HG02763 (cell line): ENCODE results near the gene LAPTM5.

Source experiments
- ATAC-seq: cut with Tn5 transposase; IDR thresholded peaks from one replicate; pipeline ENCODE4 v1.9.1; 2021; ENCODE audit warnings: mild to moderate bottlenecking, moderate library complexity; ENCODE audit not compliant: unreplicated experiment

LAPTM5 gene

GRCh38 chr1:30685796-30686165 is 71.8 kb downstream of the LAPTM5 start:
- no peak for ATAC-seq

GRCh38 chr1:30684881-30685795 is 72.4 kb downstream of the LAPTM5 start:
- no peak for ATAC-seq

GRCh38 chr1:30684259-30684658 is 73.3 kb downstream of the LAPTM5 start:
- ATAC-seq = no peak

- ATAC-seq = no peak
Measured at GRCh38 chr1:30683699-30684098, 73.9 kb downstream of the LAPTM5 start.
